A549 (cell line): ENCODE data around the gene METTL2B. TPM values are rescaled to one million over a fixed set of nuclear protein-coding genes. Genes with fewer than 3 reads are reported as not detected.
"Not testable (repeated sequence)": the region's sequence is repeated elsewhere in the genome, so short reads cannot be mapped to it uniquely, and the experiment has no call there.

Source experiments
- ATAC-seq, 2 experiments: fragments of 200-7000 bp in 1 of 2; fragments of >200 bp in 1 of 2; cut with Nextera tagmentation in 1 of 2; cut with Tn5 transposase in 1 of 2; 3 replicates each; pipeline versions ENCODE4 v1.8.0 to v1.9.1; 2018 to 2020; ENCODE audit warnings: mild to moderate bottlenecking in 1 of 2, moderate library complexity in 1 of 2
- CTCF ChIA-PET: fragments of 300-600 bp; sonication (Branson Sonifier 250); formaldehyde crosslinking; extraction: SDS; loops from one replicate; lab custom pipeline; 2021; ENCODE audit warnings: antibody characterized with exemption, inconsistent platforms; lab: Yijun Ruan, JAX
- POLR2A ChIA-PET: fragments of 350-600 bp; formaldehyde crosslinking; extraction: SDS; loops from one replicate; lab custom pipeline; 2021; ENCODE audit warnings: antibody characterized with exemption, inconsistent platforms; lab: Yijun Ruan, JAX
- DNase-seq, 2 experiments: peaks; one replicate each; pipeline versions ENCODE4 v3.0.0 to v3.0.0-alpha.2; 2011 to 2016; ENCODE audit warnings: low read depth in 1 of 2, low spot score in 1 of 2
- FAIRE-seq: peaks from 2 replicates; lab custom pipeline; 2011; peaks lifted over from hg19 to GRCh38; lab: Jason Lieb, UNC
- H3K27ac ChIP-seq, 2 experiments: fragments of >200 bp; sonication (Bioruptor Twin); formaldehyde crosslinking; 3 replicates each; pipeline ENCODE4 v1.5.1; 2016 to 2017
- H3K4me1 ChIP-seq: fragments of >200 bp; sonication (Bioruptor Twin); formaldehyde crosslinking; 3 replicates; pipeline ENCODE4 v1.6.1; 2016
- H3K4me2 ChIP-seq: fragments of >200 bp; sonication (Bioruptor Twin); formaldehyde crosslinking; 3 replicates; pipeline ENCODE4 v1.6.1; 2016
- H3K4me3 ChIP-seq: fragments of >200 bp; sonication (Bioruptor Twin); formaldehyde crosslinking; 3 replicates; pipeline ENCODE4 v1.5.1; 2016
- H3K9me3 ChIP-seq: fragments of >200 bp; sonication (Bioruptor Twin); formaldehyde crosslinking; 3 replicates; pipeline ENCODE4 v1.6.1; 2016
- CBX2 ChIP-seq: fragments of 200-600 bp; sonication (generic); IDR thresholded peaks from 2 replicates; pipeline ENCODE4 v1.6.1; 2016; ENCODE audit warnings: low read depth, mild to moderate bottlenecking, borderline replicate concordance
- CBX8 ChIP-seq: fragments of 200-600 bp; sonication (generic); IDR thresholded peaks from 2 replicates; pipeline ENCODE4 v1.6.1; 2016
- CHD4 ChIP-seq: fragments of 200-600 bp; sonication (generic); IDR thresholded peaks from 2 replicates; pipeline ENCODE4 v1.6.1; 2016; ENCODE audit warnings: antibody characterized with exemption, mild to moderate bottlenecking, borderline replicate concordance
- CTCF ChIP-seq: fragments of >200 bp; sonication (Bioruptor Twin); formaldehyde crosslinking; IDR thresholded peaks from 3 replicates; pipeline ENCODE4 v1.5.1; 2016
- EP300 ChIP-seq, 2 experiments: fragments of >200 bp; sonication (Bioruptor Twin); formaldehyde crosslinking; IDR thresholded peaks; 2 replicates in 1 of 2; 3 replicates in 1 of 2; pipeline ENCODE4 v1.6.1; 2016 to 2017
- GATA3 ChIP-seq: IDR thresholded peaks from 2 replicates; pipeline ENCODE4 v1.6.1; 2012; ENCODE audit warnings: borderline replicate concordance
- HDAC2 ChIP-seq: fragments of 200-600 bp; sonication (generic); IDR thresholded peaks from 2 replicates; pipeline ENCODE4 v1.6.1; 2016
- HOXB5 ChIP-seq: fragments of 250-450 bp; sonication (Bioruptor Pico); IDR thresholded peaks from 2 replicates; pipeline ENCODE4 v1.5.0; 2020; ENCODE audit warnings: mild to moderate bottlenecking, moderate library complexity
- KDM5A ChIP-seq: fragments of 200-600 bp; sonication (generic); IDR thresholded peaks from 2 replicates; pipeline ENCODE4 v1.6.1; 2016; ENCODE audit warnings: antibody characterized with exemption, mild to moderate bottlenecking
- MAFK ChIP-seq: fragments of 450-650 bp; IDR thresholded peaks from 2 replicates; pipeline ENCODE4 v1.6.1; 2014; ENCODE audit not compliant: partially characterized antibody
- NFE2L2 ChIP-seq: fragments of 150-350 bp; conservative IDR thresholded peaks from 2 replicates; pipeline ENCODE4 v1.6.1; 2014; ENCODE audit warnings: low read length
- PHF8 ChIP-seq: fragments of 200-600 bp; sonication (generic); IDR thresholded peaks from 2 replicates; pipeline ENCODE4 v1.6.1; 2016; ENCODE audit warnings: low read depth, mild to moderate bottlenecking, antibody characterized with exemption, moderate library complexity, borderline replicate concordance
- RAD21 ChIP-seq, 2 experiments: fragments of >200 bp in 1 of 2; sonication (Bioruptor Twin) in 1 of 2; formaldehyde crosslinking in 1 of 2; IDR thresholded peaks in 1 of 2; conservative IDR thresholded peaks in 1 of 2; 2 replicates in 1 of 2; 3 replicates in 1 of 2; pipeline ENCODE4 v1.6.1; 2012 to 2018; ENCODE audit warnings: inconsistent platforms in 1 of 2
- RARB ChIP-seq: fragments of 250-450 bp; sonication (Bioruptor Pico); IDR thresholded peaks from 2 replicates; pipeline ENCODE4 v1.8.0; 2021; ENCODE audit warnings: mild to moderate bottlenecking, moderate library complexity
- RCOR1 ChIP-seq: fragments of 150-350 bp; IDR thresholded peaks from 2 replicates; pipeline ENCODE4 v1.6.1; 2014; ENCODE audit warnings: antibody characterized with exemption, low read length, low read depth
- REST ChIP-seq: fragments of 200-600 bp; sonication (generic); IDR thresholded peaks from 2 replicates; pipeline ENCODE4 v1.6.1; 2016; ENCODE audit warnings: antibody characterized with exemption, mild to moderate bottlenecking, moderate library complexity
- RFX5 ChIP-seq: fragments of 450-650 bp; IDR thresholded peaks from 2 replicates; pipeline ENCODE4 v1.7.1; 2014; ENCODE audit warnings: antibody characterized with exemption, mild to moderate bottlenecking, moderate library complexity
- SMC3 ChIP-seq: fragments of >200 bp; sonication (Bioruptor Twin); formaldehyde crosslinking; IDR thresholded peaks from 3 replicates; pipeline ENCODE4 v1.6.1; 2018; ENCODE audit warnings: inconsistent platforms
- TFCP2L1 ChIP-seq: fragments of 250-450 bp; sonication (Bioruptor Pico); IDR thresholded peaks from 2 replicates; pipeline ENCODE4 v1.5.0; 2021; ENCODE audit warnings: mild to moderate bottlenecking
- WGBS: methylation state at CpG from one replicate; pipeline ENCODE4 v1.1.6; 2017; ENCODE audit errors: missing lambda C conversion rate; 5-methylcytosine and 5-hydroxymethylcytosine counted together
- polyA plus RNA-seq, 4 experiments: library from polyadenylated mRNA; depleted of rRNA in 3 of 4; stranded (reverse); fragments of >200 nt; fragmentation: RNase III in 1 of 4; extraction: RNeasy Plus Mini Kit Qiagen cat#74134 plus additional on column Dnase treatment in 1 of 4; gene quantifications; 2 replicates in 3 of 4; 3 replicates in 1 of 4; pipeline ENCODE4 v1.2.3, GENCODE V29; 2011 to 2017

METTL2B gene
- polyA plus RNA-seq, 2 of the 4 experiments (the other 2 are of a cell fraction), result 25.9 to 49.1 TPM

GRCh38 chr7:128537410-128537809 is 60.9 kb downstream of the METTL2B start:
- POLR2A ChIA-PET, DNase-seq, H3K4me2 ChIP-seq, H3K9me3 ChIP-seq, FAIRE-seq, H3K4me3 ChIP-seq, H3K27ac ChIP-seq: not testable (repeated sequence)
- peaks cover 10% of the 10 kb centered on the region for H3K4me1 ChIP-seq
- TF ChIP-seq CTCF (peak; percentile 45), RAD21 (conservative IDR thresholded peaks at IDR 0.05 in 1 of 2, IDR thresholded peaks at IDR 0.05 in 1 of 2) (peak in 1 of 2 experiments; percentile 26; a peak in 1 of 5 replicates), SMC3 (peak; percentile 47; the same call in 2 of the 3 replicates)
- WGBS, result 29% methylated on average over 7 of the region's 7 CpGs
- peak; percentile 94 for ATAC-seq
- CTCF ChIA-PET, result interaction anchor here (0.7 kb wide), 1 partner anchor 63 kb away, joined by 3 read pairs; no protein-coding TSS in a partner anchor

- H3K4me1 ChIP-seq, FAIRE-seq, DNase-seq, CTCF ChIA-PET, ATAC-seq, H3K9me3 ChIP-seq, POLR2A ChIA-PET, H3K27ac ChIP-seq, H3K4me3 ChIP-seq, H3K4me2 ChIP-seq: not testable (repeated sequence)
- WGBS, result 81% methylated on average over 2 of the region's 2 CpGs
Measured at GRCh38 chr7:128542530-128542929, 66.0 kb downstream of the METTL2B start.

GRCh38 chr7:128543300-128543699 is 66.8 kb downstream of the METTL2B start:
- H3K9me3 ChIP-seq, H3K27ac ChIP-seq, POLR2A ChIA-PET, H3K4me3 ChIP-seq, ATAC-seq, CTCF ChIA-PET, FAIRE-seq, H3K4me2 ChIP-seq, DNase-seq, H3K4me1 ChIP-seq: not testable (repeated sequence)
- 94% methylated on average over 1 of the region's 1 CpG for WGBS

- DNase-seq, ATAC-seq, H3K4me1 ChIP-seq, H3K27ac ChIP-seq, H3K4me3 ChIP-seq, POLR2A ChIA-PET, H3K9me3 ChIP-seq, FAIRE-seq, H3K4me2 ChIP-seq, CTCF ChIA-PET: not testable (repeated sequence)
- 96% methylated on average over 9 of the region's 9 CpGs for WGBS
Measured at GRCh38 chr7:128546319-128546851, 69.8 kb downstream of the METTL2B start.

GRCh38 chr7:128550920-128551319 is 74.4 kb downstream of the METTL2B start:
- POLR2A ChIA-PET, result no interaction called here
- no peak for ATAC-seq
- Histone ChIP-seq H3K4me2 (no peak overlapping the region), H3K9me3 (no peaks in the 10 kb centered on the region), H3K4me1 (no peaks in the 10 kb centered on the region), H3K4me3 (no peak overlapping the region), H3K27ac (no peak overlapping the region)
- 100% methylated on average over 1 of the region's 1 CpG for WGBS
- CTCF ChIA-PET, result no interaction called here
- DNase-seq, result no peak
- FAIRE-seq, result no peak
- TF ChIP-seq RCOR1 (no peak), EP300 (IDR thresholded peaks at IDR 0.05) (no peak), CBX2 (no peak), KDM5A (no peak), MAFK (no peak), REST (no peak), CBX8 (no peak), CTCF (no peak), TFCP2L1 (CRISPR knock-in tag) (no peak), NFE2L2 (no peak), CHD4 (no peak), GATA3 (no peak), HOXB5 (CRISPR knock-in tag) (no peak), RARB (CRISPR knock-in tag) (no peak), HDAC2 (no peak), RFX5 (no peak), PHF8 (no peak)
